Body of pancreas (tissue), 4 donors: ENCODE measurements around the gene ZWILCH. TPM values are rescaled to one million over a fixed set of nuclear protein-coding genes. Genes with fewer than 3 reads are reported as not detected.

Experiments
- ATAC-seq: fragments of 150-250 bp; one replicate; pipeline ENCODE4 v1.9.1; 2016
- DNase-seq, 4 donors: peaks; one replicate each; pipeline ENCODE4 v3.0.0-alpha.2; 2019
- H3K27ac ChIP-seq, 4 donors: fragments of 200-600 bp; sonication (generic); 1 replicate in 3 of 4; 2 replicates in 1 of 4; pipeline versions ENCODE4 v1.5.1 to v1.6.1; 2016 to 2019; ENCODE audit warnings: mild to moderate bottlenecking in 1 of 4, mixed read lengths in 1 of 4, moderate library complexity in 1 of 4
- H3K27me3 ChIP-seq, 2 donors: fragments of 200-600 bp; sonication (generic); one replicate each; pipeline ENCODE4 v1.6.0; 2016; ENCODE audit warnings: mild to moderate bottlenecking in 1 of 2
- H3K36me3 ChIP-seq, 2 donors: fragments of 200-600 bp; sonication (generic); replicated peaks in 1 of 2; 2 replicates each; pipeline ENCODE4 v1.5.1; 2016; ENCODE audit warnings: low read depth in 2 of 2; ENCODE audit not compliant: insufficient read depth in 1 of 2
- H3K4me1 ChIP-seq: fragments of 200-600 bp; sonication (generic); one replicate; pipeline ENCODE4 v1.6.0; 2016
- H3K4me3 ChIP-seq, 2 donors: fragments of 200-600 bp; sonication (generic); 1 replicate in 1 of 2; 2 replicates in 1 of 2; pipeline ENCODE4 v1.5.1; 2016 to 2019
- H3K9me3 ChIP-seq, 3 donors: fragments of 200-600 bp; sonication (generic); 1 replicate in 2 of 3; 2 replicates in 1 of 3; pipeline ENCODE4 v1.5.1; 2016
- POLR2A ChIP-seq, 3 donors: fragments of 450-650 bp; IDR thresholded peaks; one replicate each; pipeline ENCODE4 v1.6.1; 2016; ENCODE audit warnings: antibody characterized with exemption in 3 of 3, mild to moderate bottlenecking in 2 of 3
- WGBS, 2 donors: methylation state at CpG; one replicate each; pipeline ENCODE4 v1.1.5; 2017; 5-methylcytosine and 5-hydroxymethylcytosine counted together
- intact Hi-C: fragments of 100-400 bp; cut with DNase I; formaldehyde crosslinking; loops from one replicate; pipeline ENCODE4 v1.15.1; 2023
- total RNA-seq, 2 donors: library from RNA; depleted of rRNA; stranded (reverse); fragments of >200 nt; gene quantifications; one replicate each; pipeline ENCODE4 v1.1.0, GENCODE V29; 2016
- TF ChIP-seq, protein P1 (sequence below), 7 experiments: fragments of 450-650 bp in 4 of 7; fragments of 200-600 bp in 3 of 7; sonication (generic) in 3 of 7; IDR thresholded peaks; one replicate each; pipeline ENCODE4 v1.5.1; 2016 to 2019; ENCODE audit warnings: antibody characterized with exemption in 7 of 7

ZWILCH gene
- total RNA-seq, 2 donors from 2014 or later = 0.99 to 1.8 TPM

DNA sequence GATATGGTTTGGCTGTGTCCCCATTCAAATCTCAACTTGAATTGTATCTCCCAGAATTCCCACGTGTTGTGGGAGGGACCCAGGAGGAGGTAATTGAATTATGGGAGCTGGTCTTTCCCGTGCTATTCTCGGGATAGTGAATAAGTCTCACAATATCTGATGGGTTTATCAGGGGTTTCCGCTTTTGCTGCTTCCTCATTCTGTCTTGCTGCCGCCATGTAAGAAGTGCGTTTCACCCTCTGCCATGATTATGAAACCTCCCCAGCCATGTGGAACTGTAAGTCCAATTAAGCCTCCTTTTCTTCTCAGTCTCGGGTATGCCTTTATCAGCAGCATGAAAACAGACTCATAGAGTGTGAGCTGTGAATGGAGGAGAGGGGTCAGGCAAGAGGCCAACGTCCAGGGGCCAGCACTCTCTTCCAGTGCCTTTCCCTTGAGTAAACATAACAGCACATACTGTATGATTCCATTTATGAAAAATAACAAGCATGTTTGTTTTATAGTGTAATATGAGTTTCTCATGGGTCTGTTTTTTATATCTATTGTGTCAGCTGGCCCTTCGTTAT is 76.9 kb downstream of the ZWILCH start:
- Histone ChIP-seq H3K4me3 (no peak overlapping the region), H3K27me3 (no peaks in the 10 kb centered on the region), H3K27ac (no peak overlapping the region), H3K9me3 (no peaks in the 10 kb centered on the region), H3K4me1 (no peaks in the 10 kb centered on the region), H3K36me3 (no peaks in the 10 kb centered on the region)
- intact Hi-C loops = no loop called here
- WGBS, 2 donors = 68 to 81% methylated on average over 9 of the region's 9 CpGs
- DNase-seq (no peak), ATAC-seq (no peak)
- TF ChIP-seq, protein P1, sequence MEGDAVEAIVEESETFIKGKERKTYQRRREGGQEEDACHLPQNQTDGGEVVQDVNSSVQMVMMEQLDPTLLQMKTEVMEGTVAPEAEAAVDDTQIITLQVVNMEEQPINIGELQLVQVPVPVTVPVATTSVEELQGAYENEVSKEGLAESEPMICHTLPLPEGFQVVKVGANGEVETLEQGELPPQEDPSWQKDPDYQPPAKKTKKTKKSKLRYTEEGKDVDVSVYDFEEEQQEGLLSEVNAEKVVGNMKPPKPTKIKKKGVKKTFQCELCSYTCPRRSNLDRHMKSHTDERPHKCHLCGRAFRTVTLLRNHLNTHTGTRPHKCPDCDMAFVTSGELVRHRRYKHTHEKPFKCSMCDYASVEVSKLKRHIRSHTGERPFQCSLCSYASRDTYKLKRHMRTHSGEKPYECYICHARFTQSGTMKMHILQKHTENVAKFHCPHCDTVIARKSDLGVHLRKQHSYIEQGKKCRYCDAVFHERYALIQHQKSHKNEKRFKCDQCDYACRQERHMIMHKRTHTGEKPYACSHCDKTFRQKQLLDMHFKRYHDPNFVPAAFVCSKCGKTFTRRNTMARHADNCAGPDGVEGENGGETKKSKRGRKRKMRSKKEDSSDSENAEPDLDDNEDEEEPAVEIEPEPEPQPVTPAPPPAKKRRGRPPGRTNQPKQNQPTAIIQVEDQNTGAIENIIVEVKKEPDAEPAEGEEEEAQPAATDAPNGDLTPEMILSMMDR (IDR thresholded peaks at IDR 0.05) = no peak
- no peak for TF ChIP-seq POLR2A (IDR thresholded peaks at IDR 0.05)

DNA sequence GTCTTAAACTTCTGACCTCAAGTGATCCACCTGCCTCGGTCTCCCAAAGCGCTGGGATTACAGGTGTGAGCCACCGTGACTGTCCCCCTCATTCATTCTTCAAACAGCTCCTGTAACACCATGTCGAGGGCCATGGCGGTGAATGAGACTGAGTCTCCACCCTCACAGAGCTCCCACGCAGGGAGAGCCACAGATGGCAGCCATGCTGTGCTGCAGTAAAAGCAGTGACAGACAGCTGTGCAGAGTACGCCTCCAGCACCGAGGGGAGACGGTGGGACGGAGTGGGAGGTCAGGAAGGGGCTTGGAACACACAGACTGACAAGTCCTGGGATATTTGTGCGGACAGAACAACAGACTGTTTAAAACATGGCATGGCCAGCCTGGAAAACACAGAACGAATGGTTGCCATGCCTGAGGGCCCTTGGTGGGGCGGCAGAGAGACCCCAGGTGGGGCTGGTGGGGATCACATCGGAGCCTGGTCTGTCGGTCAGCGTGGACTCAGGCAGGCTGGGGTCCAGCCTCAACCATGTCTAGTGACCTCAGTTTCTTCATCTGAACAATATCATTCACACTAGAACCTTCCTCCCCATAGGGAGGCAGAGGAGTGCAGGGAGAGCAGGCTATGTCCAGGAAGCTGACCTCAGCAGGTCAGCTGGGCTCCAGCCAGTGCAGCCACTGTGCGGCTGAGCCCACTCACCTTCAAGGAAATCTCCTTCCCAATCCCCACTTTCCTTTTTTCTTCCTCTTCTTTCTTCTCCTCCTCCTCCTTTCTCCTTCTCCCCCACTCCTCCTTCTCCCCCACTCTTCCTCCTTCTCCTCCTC is 81.2 kb downstream of the ZWILCH start:
- no peak for TF ChIP-seq POLR2A (IDR thresholded peaks at IDR 0.05)
- TF ChIP-seq, protein P1 (IDR thresholded peaks at IDR 0.05) = no peak

DNA sequence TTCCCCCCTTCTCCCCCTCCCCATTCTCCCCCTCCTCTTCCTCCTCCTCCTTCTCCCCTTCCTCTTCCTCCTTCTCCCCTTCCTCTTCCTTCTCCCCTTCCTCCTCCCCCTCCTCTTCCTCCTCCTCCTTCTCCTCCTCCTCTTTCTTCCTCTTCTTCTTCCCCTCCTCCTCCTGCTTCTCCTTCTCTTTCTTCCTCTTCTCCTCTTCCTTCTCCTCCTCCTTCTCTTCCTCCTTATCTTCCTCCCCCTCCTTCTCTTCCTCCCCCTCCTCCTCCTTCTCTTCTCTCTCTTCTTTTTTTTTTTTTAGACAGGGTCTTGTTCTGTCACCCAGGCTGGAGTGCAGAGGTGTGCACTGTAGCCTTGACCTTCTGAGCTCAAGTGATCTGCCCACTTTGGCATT is 81.9 kb downstream of the ZWILCH start:
- no peaks in the 10 kb centered on the region for H3K9me3 ChIP-seq
- H3K27ac ChIP-seq = no peak overlapping the region
- ATAC-seq (no peak), DNase-seq (no peak)
- TF ChIP-seq, protein P1 (IDR thresholded peaks at IDR 0.05) = no peak
- TF ChIP-seq POLR2A (IDR thresholded peaks at IDR 0.05) = no peak
- H3K4me3 ChIP-seq = no peak overlapping the region
- intact Hi-C loops = no loop called here
- no peaks in the 10 kb centered on the region for H3K27me3 ChIP-seq
- no peaks in the 10 kb centered on the region for H3K4me1 ChIP-seq
- H3K36me3 ChIP-seq = no peaks in the 10 kb centered on the region

More for the DNA sequence above, 81.2 kb downstream of the ZWILCH start:
- H3K27me3 ChIP-seq = no peaks in the 10 kb centered on the region
- intact Hi-C loops = no loop called here
- WGBS, 2 donors = 45 to 63% methylated on average over 13 to 17 of the region's 17 CpGs
- H3K4me3 ChIP-seq = no peak overlapping the region
- ATAC-seq = no peak
- H3K36me3 ChIP-seq = no peaks in the 10 kb centered on the region
- H3K9me3 ChIP-seq = no peaks in the 10 kb centered on the region
- H3K27ac ChIP-seq = no peak overlapping the region
- DNase-seq = no peak
- H3K4me1 ChIP-seq = no peaks in the 10 kb centered on the region

DNA sequence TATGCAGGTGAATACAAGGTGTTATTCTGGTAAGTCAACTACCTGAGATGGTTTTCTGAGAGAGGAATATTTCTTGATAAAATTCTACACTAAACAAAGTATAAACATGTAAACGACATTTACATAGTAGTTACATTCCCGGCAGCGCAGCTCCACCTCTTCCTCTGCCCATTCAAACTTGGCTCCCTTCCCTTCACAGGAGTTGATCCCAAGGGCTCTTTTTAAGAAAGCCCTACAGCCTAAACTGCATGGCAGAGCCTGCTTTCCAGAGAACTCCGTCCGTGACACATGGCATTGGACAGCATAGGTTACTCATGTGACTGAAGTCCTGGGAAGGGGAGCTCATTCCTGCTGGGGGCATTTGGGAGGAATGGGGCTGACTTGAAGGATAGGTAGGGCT is 82.6 kb downstream of the ZWILCH start:
- TF ChIP-seq POLR2A (IDR thresholded peaks at IDR 0.05) = no peak
- TF ChIP-seq, protein P1 (IDR thresholded peaks at IDR 0.05) = no peak
- H3K4me3 ChIP-seq = no peak overlapping the region
- 49 to 63% methylated on average over 5 of the region's 5 CpGs for WGBS, 2 donors
- ATAC-seq (no peak), DNase-seq (no peak)
- H3K27me3 ChIP-seq = no peaks in the 10 kb centered on the region
- H3K9me3 ChIP-seq = no peaks in the 10 kb centered on the region
- no peak overlapping the region for H3K27ac ChIP-seq
- no peaks in the 10 kb centered on the region for H3K36me3 ChIP-seq
- intact Hi-C loops = no loop called here
- no peaks in the 10 kb centered on the region for H3K4me1 ChIP-seq
